CD4-positive, alpha-beta T cell (primary cell): ENCODE results near the gene VAT1L. TPM values are rescaled to one million over a fixed set of nuclear protein-coding genes. Genes with fewer than 3 reads are reported as not detected.
A peak's percentile ranks its signal among the peaks of the same experiment; 100 is the strongest.

Source experiments
- ATAC-seq: fragments of 200-7000 bp; cut with Tn5 transposase; one replicate; pipeline ENCODE4 v1.10.0; 2022; ENCODE audit warnings: mild to moderate bottlenecking; ENCODE audit not compliant: poor library complexity
- CTCF ChIA-PET: fragments of 350-600 bp; sonication (Branson Sonifier 250); formaldehyde crosslinking; loops from one replicate; lab custom pipeline; 2021; ENCODE audit warnings: antibody characterized with exemption, inconsistent platforms; lab: Charles Lee
- POLR2A ChIA-PET: fragments of 350-600 bp; sonication (Branson Sonifier 250); formaldehyde crosslinking; loops from one replicate; lab custom pipeline; 2021; ENCODE audit warnings: antibody characterized with exemption, inconsistent platforms; lab: Charles Lee
- DNase-seq, 14 experiments: peaks; one replicate each; pipeline ENCODE4 v3.0.0-alpha.2; 2013 to 2020; ENCODE audit warnings: mixed read lengths in 2 of 14
- H3K27ac ChIP-seq, 2 donors: one replicate each; pipeline versions ENCODE4 v1.5.1 to v1.7.0; 2013; ENCODE audit warnings: low read length in 2 of 2, low read depth in 1 of 2, mild to moderate bottlenecking in 1 of 2
- H3K27me3 ChIP-seq, 2 experiments: 1 replicate in 1 of 2; 2 replicates in 1 of 2; pipeline versions ENCODE4 v1.6.1 to v1.7.0; 2013; ENCODE audit warnings: low read length in 2 of 2, control low read depth in 1 of 2, mild to moderate bottlenecking in 1 of 2, moderate library complexity in 1 of 2; ENCODE audit not compliant: insufficient read depth in 2 of 2, control insufficient read depth in 1 of 2
- H3K36me3 ChIP-seq: one replicate; pipeline ENCODE4 v1.6.1; 2013; ENCODE audit warnings: low read length, control low read depth; ENCODE audit not compliant: insufficient read depth
- H3K4me1 ChIP-seq: one replicate; pipeline ENCODE4 v1.6.1; 2013; ENCODE audit warnings: low read length, control low read depth; ENCODE audit not compliant: insufficient read depth
- H3K4me3 ChIP-seq: one replicate; pipeline ENCODE4 v1.5.1; 2013; ENCODE audit warnings: mild to moderate bottlenecking, low read length, moderate library complexity
- H3K9me3 ChIP-seq, 2 experiments: 1 replicate in 1 of 2; 2 replicates in 1 of 2; pipeline versions ENCODE4 v1.6.1 to v1.7.0; 2013; ENCODE audit warnings: low read length in 2 of 2, mild to moderate bottlenecking in 2 of 2, control low read depth in 1 of 2, moderate library complexity in 1 of 2; ENCODE audit not compliant: control insufficient read depth in 1 of 2, insufficient read depth in 1 of 2
- H3K27ac Mint-ChIP-seq: one replicate; pipeline ENCODE4 v1.8.0; 2020; ENCODE audit warnings: mixed read lengths
- H3K27me3 Mint-ChIP-seq: one replicate; pipeline ENCODE4 v1.8.0; 2021; ENCODE audit warnings: mixed read lengths
- H3K36me3 Mint-ChIP-seq: one replicate; pipeline ENCODE4 v1.8.0; 2021; ENCODE audit warnings: low read depth, mixed read lengths
- H3K4me1 Mint-ChIP-seq: one replicate; pipeline ENCODE4 v1.8.0; 2021; ENCODE audit warnings: low read depth, mixed read lengths
- H3K4me3 Mint-ChIP-seq: one replicate; pipeline ENCODE4 v1.8.0; 2020; ENCODE audit warnings: mild to moderate bottlenecking, mixed read lengths
- H3K9me3 Mint-ChIP-seq: one replicate; pipeline ENCODE4 v1.8.0; 2020; ENCODE audit warnings: mixed read lengths
- intact Hi-C, 2 experiments: fragments of 100-400 bp; cut with DNase I in 1 of 2; cut with micrococcal nuclease in 1 of 2; formaldehyde crosslinking; loops; one replicate each; pipeline versions ENCODE4 v1.15.1 to v1.9.0; 2023 to 2025; cut with DNase I, micrococcal nuclease
- total RNA-seq, 174 experiments: library from RNA in 2 of 174; stranded (reverse) in 2 of 174; gene quantifications; one replicate each; pipeline ENCODE4 v1.2.3 and lab custom pipeline; 2021 to 2026
- TF ChIP-seq, protein P1 (sequence below): fragments of 200-600 bp; IDR thresholded peaks from one replicate; pipeline ENCODE4 v1.8.0; 2022; ENCODE audit warnings: antibody characterized with exemption, mild to moderate bottlenecking

The VAT1L gene
- total RNA-seq, 2 experiments from 2014 or later: not detected

DNA sequence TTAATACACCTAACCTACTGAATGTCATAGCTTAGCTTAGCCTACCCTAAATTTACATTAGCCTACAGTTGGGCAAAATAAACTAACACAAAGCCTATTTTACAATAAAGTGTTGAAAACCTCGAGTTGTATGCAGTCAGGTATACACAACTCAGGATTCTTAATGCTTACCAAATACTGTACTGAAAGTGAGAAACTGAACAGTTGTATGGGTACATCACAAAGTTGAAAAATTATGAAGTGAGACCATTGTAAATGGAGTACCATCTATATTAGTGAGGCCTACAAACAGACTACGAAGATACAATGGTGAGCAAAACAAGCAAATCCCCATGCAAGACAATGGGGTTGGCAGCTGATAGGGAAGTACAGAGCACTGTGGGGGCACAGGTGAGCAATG, 79.7 kb downstream of the VAT1L start:
- Mint-ChIP-seq H3K27ac (no peak overlapping the region), H3K4me3 (no peak overlapping the region), H3K27me3 (peaks cover 12% of the 10 kb centered on the region), H3K36me3 (no peaks in the 10 kb centered on the region), H3K4me1 (peaks cover 5% of the 10 kb centered on the region), H3K9me3 (no peaks in the 10 kb centered on the region)
- no peak overlapping the region for H3K4me3 ChIP-seq
- intact Hi-C loops: no loop called here
- no peak for ATAC-seq
- ChIA-PET POLR2A (no interaction called here), CTCF (no interaction called here)
- no peak for DNase-seq
- H3K27ac ChIP-seq: no peak overlapping the region
- H3K9me3 ChIP-seq: no peaks in the 10 kb centered on the region
- H3K27me3 ChIP-seq: no peaks in the 10 kb centered on the region
- no peaks in the 10 kb centered on the region for H3K4me1 ChIP-seq
- no peaks in the 10 kb centered on the region for H3K36me3 ChIP-seq
- TF ChIP-seq, protein P1, sequence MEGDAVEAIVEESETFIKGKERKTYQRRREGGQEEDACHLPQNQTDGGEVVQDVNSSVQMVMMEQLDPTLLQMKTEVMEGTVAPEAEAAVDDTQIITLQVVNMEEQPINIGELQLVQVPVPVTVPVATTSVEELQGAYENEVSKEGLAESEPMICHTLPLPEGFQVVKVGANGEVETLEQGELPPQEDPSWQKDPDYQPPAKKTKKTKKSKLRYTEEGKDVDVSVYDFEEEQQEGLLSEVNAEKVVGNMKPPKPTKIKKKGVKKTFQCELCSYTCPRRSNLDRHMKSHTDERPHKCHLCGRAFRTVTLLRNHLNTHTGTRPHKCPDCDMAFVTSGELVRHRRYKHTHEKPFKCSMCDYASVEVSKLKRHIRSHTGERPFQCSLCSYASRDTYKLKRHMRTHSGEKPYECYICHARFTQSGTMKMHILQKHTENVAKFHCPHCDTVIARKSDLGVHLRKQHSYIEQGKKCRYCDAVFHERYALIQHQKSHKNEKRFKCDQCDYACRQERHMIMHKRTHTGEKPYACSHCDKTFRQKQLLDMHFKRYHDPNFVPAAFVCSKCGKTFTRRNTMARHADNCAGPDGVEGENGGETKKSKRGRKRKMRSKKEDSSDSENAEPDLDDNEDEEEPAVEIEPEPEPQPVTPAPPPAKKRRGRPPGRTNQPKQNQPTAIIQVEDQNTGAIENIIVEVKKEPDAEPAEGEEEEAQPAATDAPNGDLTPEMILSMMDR: no peak

DNA sequence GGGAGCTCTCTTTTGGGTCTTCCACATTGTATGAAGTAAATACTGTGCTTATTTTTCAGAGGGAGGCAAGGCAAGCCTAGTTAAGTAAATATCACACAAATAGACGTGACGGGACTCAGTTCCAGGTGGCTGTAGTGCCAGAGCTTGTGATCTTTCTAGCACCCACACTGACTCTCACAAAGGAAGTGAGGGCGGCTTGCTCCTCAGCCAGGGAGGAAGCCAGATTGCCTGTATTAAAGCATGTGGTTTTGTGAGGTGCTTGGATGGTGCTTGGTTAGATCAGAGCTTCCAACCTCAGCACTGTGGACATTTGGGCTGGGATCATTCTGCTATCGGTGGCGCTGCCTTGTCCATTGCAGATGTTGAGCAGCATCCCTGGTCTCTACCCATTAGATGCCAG, 80.1 kb downstream of the VAT1L start:
- Mint-ChIP-seq H3K4me3 (no peak overlapping the region), H3K27ac (no peak overlapping the region), H3K36me3 (no peaks in the 10 kb centered on the region), H3K4me1 (peaks cover 5% of the 10 kb centered on the region), H3K9me3 (no peaks in the 10 kb centered on the region), H3K27me3 (peaks cover 12% of the 10 kb centered on the region)
- H3K36me3 ChIP-seq: no peaks in the 10 kb centered on the region
- no peaks in the 10 kb centered on the region for H3K9me3 ChIP-seq
- CTCF ChIA-PET: no interaction called here
- no peak overlapping the region for H3K4me3 ChIP-seq
- H3K27ac ChIP-seq: no peak overlapping the region
- intact Hi-C loops: no loop called here
- DNase-seq (peak in 1 of 14 experiments; percentile 3), ATAC-seq (no peak)
- no peaks in the 10 kb centered on the region for H3K27me3 ChIP-seq
- POLR2A ChIA-PET: no interaction called here
- no peaks in the 10 kb centered on the region for H3K4me1 ChIP-seq
- TF ChIP-seq, protein P1: no peak

DNA sequence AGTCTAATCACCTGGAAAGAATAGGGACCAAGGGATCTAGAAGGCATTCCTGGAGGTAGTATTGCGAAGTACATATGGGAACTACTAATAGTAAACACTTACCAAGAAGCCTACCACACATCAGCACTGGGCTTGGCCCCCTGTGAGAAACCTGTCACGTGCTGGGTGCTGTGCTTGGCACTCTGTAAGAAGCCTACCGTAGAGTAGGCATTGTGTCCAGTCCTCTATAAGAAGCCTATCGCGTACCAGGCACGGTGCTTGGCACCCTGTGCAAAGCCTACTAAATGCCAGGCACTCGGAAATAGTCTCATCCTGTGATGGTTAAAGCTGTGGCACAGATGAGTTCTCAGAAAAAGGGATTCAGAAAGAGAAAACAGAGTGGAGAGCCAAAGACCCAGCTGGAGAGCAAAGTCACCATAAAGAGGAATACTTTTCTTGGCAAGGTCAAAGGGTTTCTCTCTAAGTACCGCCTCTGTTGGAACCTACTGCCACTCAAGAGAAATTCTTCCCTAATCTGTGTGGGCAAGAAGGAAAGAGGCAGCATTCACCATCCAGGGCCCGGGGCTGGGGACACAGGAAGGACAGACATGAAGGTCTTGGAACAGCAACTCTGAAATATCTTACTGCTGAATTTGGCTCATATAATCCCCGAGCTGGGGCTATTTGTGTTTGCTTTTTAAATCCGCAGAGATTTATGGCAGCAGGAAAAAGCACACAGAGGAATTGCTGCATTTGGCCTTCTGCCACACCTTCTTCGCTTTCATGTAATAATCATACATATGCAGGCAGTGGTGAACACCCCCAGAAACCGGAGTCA, 81.8 kb downstream of the VAT1L start:
- no peaks in the 10 kb centered on the region for H3K9me3 Mint-ChIP-seq
- H3K27me3 Mint-ChIP-seq: peaks cover 9% of the 10 kb centered on the region
- TF ChIP-seq, protein P1: no peak
- ChIA-PET POLR2A (no interaction called here), CTCF (no interaction called here)
- no peak overlapping the region for H3K4me3 Mint-ChIP-seq
- no peak overlapping the region for H3K4me3 ChIP-seq
- H3K4me1 Mint-ChIP-seq: peaks cover 5% of the 10 kb centered on the region
- H3K27me3 ChIP-seq: no peaks in the 10 kb centered on the region
- H3K36me3 ChIP-seq: no peaks in the 10 kb centered on the region
- ATAC-seq (no peak), DNase-seq (no peak)
- H3K4me1 ChIP-seq: no peaks in the 10 kb centered on the region
- no peaks in the 10 kb centered on the region for H3K36me3 Mint-ChIP-seq
- intact Hi-C loops: no loop called here
- no peak overlapping the region for H3K27ac ChIP-seq
- H3K9me3 ChIP-seq: no peaks in the 10 kb centered on the region
- no peak overlapping the region for H3K27ac Mint-ChIP-seq
